Cardiac muscle cell (in vitro differentiated cells and primary cell): Measurements from ENCODE around the gene SMAGP. TPM values are rescaled to one million over a fixed set of nuclear protein-coding genes. Genes with fewer than 3 reads are reported as not detected.

Experiments
- DNase-seq, 2 donors: peaks; one replicate each; pipeline versions ENCODE4 v3.0.0 to v3.0.0-alpha.2; 2010 to 2017; ENCODE audit warnings: low read depth in 1 of 2, low spot score in 1 of 2
- H3K27ac ChIP-seq: fragments of 200-600 bp; sonication (generic); 2 replicates; pipeline ENCODE4 v1.5.1; 2016
- H3K27me3 ChIP-seq: fragments of 200-600 bp; sonication (generic); 2 replicates; pipeline ENCODE4 v1.6.0; 2016; ENCODE audit warnings: control low read depth
- H3K36me3 ChIP-seq: fragments of 200-600 bp; sonication (generic); 2 replicates; pipeline ENCODE4 v1.5.1; 2016; ENCODE audit warnings: control low read depth
- H3K4me1 ChIP-seq: fragments of 200-600 bp; sonication (generic); 2 replicates; pipeline ENCODE4 v1.8.1; 2017; ENCODE audit warnings: low read depth, mild to moderate bottlenecking, mixed run types
- H3K4me3 ChIP-seq: fragments of 200-600 bp; sonication (generic); 2 replicates; pipeline ENCODE4 v1.5.1; 2016; ENCODE audit warnings: mild to moderate bottlenecking
- H3K9me3 ChIP-seq: fragments of 200-600 bp; sonication (generic); 2 replicates; pipeline ENCODE4 v1.5.1; 2017; ENCODE audit warnings: low read depth, mild to moderate bottlenecking, control low read depth
- CTCF ChIP-seq: IDR thresholded peaks from 2 replicates; pipeline ENCODE4 v1.5.1; 2012; ENCODE audit warnings: low read depth, mild to moderate bottlenecking, low read length
- polyA plus RNA-seq: library from polyadenylated mRNA; unstranded; fragments of >200 nt; fragmentation: Nextera tagmentation; extraction: Ambion mirVana; gene quantifications from 2 replicates; pipeline ENCODE4 v1.2.1, GENCODE V29; 2016
- total RNA-seq: library from RNA; depleted of rRNA; stranded (reverse); fragments of >200 nt; gene quantifications from 2 replicates; pipeline ENCODE4 v1.2.3, GENCODE V29; 2016

The SMAGP gene
- total and polyA plus RNA-seq, 2 experiments from 2014 or later, result 3.0 to 4.7 TPM

- H3K36me3 ChIP-seq, result no peaks in the 10 kb centered on the region
- TF ChIP-seq CTCF, result no peak
- H3K4me1 ChIP-seq, result no peaks in the 10 kb centered on the region
- H3K27ac ChIP-seq, result no peak overlapping the region
- no peaks in the 10 kb centered on the region for H3K27me3 ChIP-seq
- no peak for DNase-seq
- no peak overlapping the region for H3K4me3 ChIP-seq
- no peaks in the 10 kb centered on the region for H3K9me3 ChIP-seq
These were observed 70.8 kb downstream of the SMAGP start for GRCh38 chr12:51199366-51199945.

GRCh38 chr12:51198568-51199365 is 71.4 kb downstream of the SMAGP start:
- Histone ChIP-seq H3K27me3 (no peaks in the 10 kb centered on the region), H3K4me1 (no peaks in the 10 kb centered on the region), H3K9me3 (no peaks in the 10 kb centered on the region), H3K36me3 (no peaks in the 10 kb centered on the region), H3K4me3 (no peak overlapping the region), H3K27ac (no peak overlapping the region)
- no peak for TF ChIP-seq CTCF
- DNase-seq, result no peak

GRCh38 chr12:51197736-51198567 is 72.3 kb downstream of the SMAGP start:
- Histone ChIP-seq H3K27me3 (no peaks in the 10 kb centered on the region), H3K9me3 (no peaks in the 10 kb centered on the region), H3K4me3 (no peak overlapping the region), H3K27ac (no peak overlapping the region), H3K4me1 (no peaks in the 10 kb centered on the region), H3K36me3 (no peaks in the 10 kb centered on the region)
- TF ChIP-seq CTCF, result no peak
- no peak for DNase-seq

- H3K4me1 ChIP-seq, result no peaks in the 10 kb centered on the region
- no peaks in the 10 kb centered on the region for H3K9me3 ChIP-seq
- no peaks in the 10 kb centered on the region for H3K27me3 ChIP-seq
- no peak overlapping the region for H3K27ac ChIP-seq
- H3K4me3 ChIP-seq, result no peak overlapping the region
- DNase-seq, result no peak
- H3K36me3 ChIP-seq, result no peaks in the 10 kb centered on the region
- TF ChIP-seq CTCF, result no peak
These were observed 73.7 kb downstream of the SMAGP start for GRCh38 chr12:51196547-51196946.

- no peak for DNase-seq
- peaks cover 4% of the 10 kb centered on the region for H3K4me1 ChIP-seq
- no peaks in the 10 kb centered on the region for H3K36me3 ChIP-seq
- no peaks in the 10 kb centered on the region for H3K27me3 ChIP-seq
- no peak overlapping the region for H3K27ac ChIP-seq
- TF ChIP-seq CTCF, result no peak
- no peaks in the 10 kb centered on the region for H3K9me3 ChIP-seq
- no peak overlapping the region for H3K4me3 ChIP-seq
These were observed 74.4 kb downstream of the SMAGP start for GRCh38 chr12:51195841-51196240.

Other genes starting within 250 kb of the SMAGP start
- gene SLC11A2, start 244.0 kb downstream of the SMAGP start, total RNA-seq, result 26.9 and 30.5 TPM in 2 replicates
- 33.3 and 41.3 TPM in 2 replicates for gene SLC11A2, start 244.0 kb downstream of the SMAGP start, polyA plus RNA-seq
- gene LETMD1, start 222.1 kb downstream of the SMAGP start, total RNA-seq, result 30.3 and 47.3 TPM in 2 replicates
- gene LETMD1, start 222.1 kb downstream of the SMAGP start, polyA plus RNA-seq, result 23.5 and 33.5 TPM in 2 replicates
- gene CSRNP2, start 186.8 kb downstream of the SMAGP start, total RNA-seq, result 19.0 and 21.1 TPM in 2 replicates
- 16.9 and 22.5 TPM in 2 replicates for gene CSRNP2, start 186.8 kb downstream of the SMAGP start, polyA plus RNA-seq
- 8.2 and 12.2 TPM in 2 replicates for gene TFCP2, start 97.3 kb downstream of the SMAGP start, total RNA-seq
- 17.0 and 26.6 TPM in 2 replicates for gene TFCP2, start 97.3 kb downstream of the SMAGP start, polyA plus RNA-seq
- 1.5 and 3.8 TPM in 2 replicates for gene POU6F1, start 52.4 kb downstream of the SMAGP start, total RNA-seq
- 3.4 and 6.6 TPM in 2 replicates for gene POU6F1, start 52.4 kb downstream of the SMAGP start, polyA plus RNA-seq
- gene DAZAP2, start 31.6 kb downstream of the SMAGP start, total RNA-seq, result 105 and 131 TPM in 2 replicates
- 147 and 191 TPM in 2 replicates for gene DAZAP2, start 31.6 kb downstream of the SMAGP start, polyA plus RNA-seq
- not detected in 2 replicates for gene BIN2, start 53.8 kb upstream of the SMAGP start, total RNA-seq
- 0.25 TPM in 1 of 2 replicates, not detected in the other for gene BIN2, start 53.8 kb upstream of the SMAGP start, polyA plus RNA-seq
- gene CELA1, start 76.3 kb upstream of the SMAGP start, total RNA-seq, result not detected in 2 replicates
- not detected in 2 replicates for gene CELA1, start 76.3 kb upstream of the SMAGP start, polyA plus RNA-seq
- gene GALNT6, start 121.0 kb upstream of the SMAGP start, total RNA-seq, result 5.4 and 8.0 TPM in 2 replicates
- gene GALNT6, start 121.0 kb upstream of the SMAGP start, polyA plus RNA-seq, result 4.3 and 5.2 TPM in 2 replicates
- 3.5 and 4.9 TPM in 2 replicates for gene SLC4A8, start 154.4 kb upstream of the SMAGP start, total RNA-seq
- gene SLC4A8, start 154.4 kb upstream of the SMAGP start, polyA plus RNA-seq, result 1.9 and 9.8 TPM in 2 replicates